Measurements from ENCODE around the gene PDE3B.
"Not testable (repeated sequence)": the region's sequence is repeated elsewhere in the genome, so short reads cannot be mapped to it uniquely, and the experiment has no call there.

PDE3B gene

GRCh38 chr11:14774721-14775120, 131.1 kb downstream of the PDE3B start:
- no peak overlapping the region for H2BK120ac ChIP-seq (ENCODE audit: low read depth, low read length)
- no peak overlapping the region for H2AK5ac ChIP-seq (ENCODE audit: low read length)
- H3K4me3 ChIP-seq (ENCODE audit: low read length) = no peak overlapping the region
- no peaks in the 10 kb centered on the region for H3K36me3 ChIP-seq (ENCODE audit: control insufficient read depth, insufficient read depth, low read length)
- no peak overlapping the region for H3K9ac ChIP-seq (ENCODE audit: low read length)
- H3K56ac ChIP-seq (ENCODE audit: low read length) = no peak overlapping the region
- no peak overlapping the region for H2BK5ac ChIP-seq (ENCODE audit: low read length)
- H2BK15ac ChIP-seq (replicated peaks; ENCODE audit: low read depth) = no peak overlapping the region
- H3K79me1 ChIP-seq (ENCODE audit: low read length) = no peaks in the 10 kb centered on the region
- WGBS (ENCODE audit: extremely low coverage, insufficient coverage, low lambda C conversion rate) = 100% methylated on average over 1 of the region's 3 CpGs
- H3K79me2 ChIP-seq (ENCODE audit: control insufficient read depth, insufficient read depth, low read length) = no peaks in the 10 kb centered on the region
- no peak overlapping the region for H3K23ac ChIP-seq (ENCODE audit: low read length)
- peak; percentile 34 for DNase-seq
- no peak overlapping the region for H4K5ac ChIP-seq (ENCODE audit: low read length)
- no peaks in the 10 kb centered on the region for H3K4me1 ChIP-seq (ENCODE audit: control insufficient read depth, low read depth, low read length)
- H3K27ac ChIP-seq (ENCODE audit: low read depth, low read length) = no peak overlapping the region
- H3K27me3 ChIP-seq (ENCODE audit: insufficient read depth, low read length, poor library complexity) = no peaks in the 10 kb centered on the region
- no peak overlapping the region for H3K4me2 ChIP-seq (ENCODE audit: low read length)
- no peak overlapping the region for H3K4ac ChIP-seq (ENCODE audit: low read depth, low read length)
- H3K18ac ChIP-seq (ENCODE audit: low read length) = no peak overlapping the region
- H4K8ac ChIP-seq (ENCODE audit: low read depth, low read length) = no peak overlapping the region

DNA sequence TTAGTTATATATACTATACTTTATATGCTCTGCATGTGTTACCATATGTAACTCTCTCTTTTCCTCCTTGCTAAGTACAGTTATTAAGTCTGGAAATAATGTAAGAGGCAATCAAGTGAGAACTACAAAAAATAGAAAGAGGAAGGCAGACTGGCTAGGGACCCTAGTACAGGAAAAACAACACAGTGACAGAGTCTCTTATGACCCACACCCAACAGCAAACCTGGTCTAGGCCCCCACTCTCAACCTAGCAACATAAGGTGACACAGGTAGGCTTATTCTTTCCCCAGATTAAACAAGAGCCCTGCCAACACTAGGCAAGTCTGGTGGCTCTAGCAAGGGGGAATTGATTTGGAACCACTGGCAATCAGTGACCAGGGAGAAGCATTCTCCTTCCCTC, 132.3 kb downstream of the PDE3B start:
- DNase-seq = no peak

GRCh38 chr11:14778460-14778859, 134.9 kb downstream of the PDE3B start:
- H2AK5ac ChIP-seq (ENCODE audit: low read length); H3K36me3 ChIP-seq (ENCODE audit: control insufficient read depth, insufficient read depth, low read length); H4K8ac ChIP-seq (ENCODE audit: low read depth, low read length); H3K27ac ChIP-seq (ENCODE audit: low read depth, low read length); H3K18ac ChIP-seq (ENCODE audit: low read length); DNase-seq; H3K23ac ChIP-seq (ENCODE audit: low read length); H2BK15ac ChIP-seq (replicated peaks; ENCODE audit: low read depth); H3K56ac ChIP-seq (ENCODE audit: low read length); H2BK5ac ChIP-seq (ENCODE audit: low read length); H3K79me2 ChIP-seq (ENCODE audit: control insufficient read depth, insufficient read depth, low read length); H3K27me3 ChIP-seq (ENCODE audit: insufficient read depth, low read length, poor library complexity); H3K9ac ChIP-seq (ENCODE audit: low read length); H3K4me3 ChIP-seq (ENCODE audit: low read length); H4K5ac ChIP-seq (ENCODE audit: low read length); H3K79me1 ChIP-seq (ENCODE audit: low read length); H3K4me2 ChIP-seq (ENCODE audit: low read length); H3K4me1 ChIP-seq (ENCODE audit: control insufficient read depth, low read depth, low read length); H2BK120ac ChIP-seq (ENCODE audit: low read depth, low read length); H3K4ac ChIP-seq (ENCODE audit: low read depth, low read length): not testable (repeated sequence)
- WGBS (ENCODE audit: extremely low coverage, insufficient coverage, low lambda C conversion rate) = no CpG with 5 or more reads among the region's 8 CpGs

More for the DNA sequence above, 132.3 kb downstream of the PDE3B start:
- H3K23ac ChIP-seq (ENCODE audit: low read length) = no peak overlapping the region
- no peaks in the 10 kb centered on the region for H3K79me1 ChIP-seq (ENCODE audit: low read length)
- no peak overlapping the region for H2AK5ac ChIP-seq (ENCODE audit: low read length)
- no peak overlapping the region for H3K9ac ChIP-seq (ENCODE audit: low read length)
- H3K79me2 ChIP-seq (ENCODE audit: control insufficient read depth, insufficient read depth, low read length) = no peaks in the 10 kb centered on the region
- H4K5ac ChIP-seq (ENCODE audit: low read length) = no peak overlapping the region
- no peak overlapping the region for H3K4ac ChIP-seq (ENCODE audit: low read depth, low read length)
- no peak overlapping the region for H2BK15ac ChIP-seq (replicated peaks; ENCODE audit: low read depth)
- no peaks in the 10 kb centered on the region for H3K27me3 ChIP-seq (ENCODE audit: insufficient read depth, low read length, poor library complexity)
- H3K4me3 ChIP-seq (ENCODE audit: low read length) = no peak overlapping the region
- no peak overlapping the region for H3K18ac ChIP-seq (ENCODE audit: low read length)
- H4K8ac ChIP-seq (ENCODE audit: low read depth, low read length) = no peak overlapping the region
- no peak overlapping the region for H3K4me2 ChIP-seq (ENCODE audit: low read length)
- H3K36me3 ChIP-seq (ENCODE audit: control insufficient read depth, insufficient read depth, low read length) = no peaks in the 10 kb centered on the region
- no peak overlapping the region for H3K27ac ChIP-seq (ENCODE audit: low read depth, low read length)
- H3K56ac ChIP-seq (ENCODE audit: low read length) = no peak overlapping the region
- no peak overlapping the region for H2BK120ac ChIP-seq (ENCODE audit: low read depth, low read length)
- H3K4me1 ChIP-seq (ENCODE audit: control insufficient read depth, low read depth, low read length) = no peaks in the 10 kb centered on the region
- no peak overlapping the region for H2BK5ac ChIP-seq (ENCODE audit: low read length)

GRCh38 chr11:14783788-14784187, 140.2 kb downstream of the PDE3B start:
- no CpG with 5 or more reads among the region's 6 CpGs for WGBS (ENCODE audit: extremely low coverage, insufficient coverage, low lambda C conversion rate)
- Histone ChIP-seq H2AK5ac (ENCODE audit: low read length) (no peak overlapping the region), H3K23ac (ENCODE audit: low read length) (no peak overlapping the region), H3K4me3 (ENCODE audit: low read length) (no peak overlapping the region), H4K5ac (ENCODE audit: low read length) (no peak overlapping the region), H3K36me3 (ENCODE audit: control insufficient read depth, insufficient read depth, low read length) (no peaks in the 10 kb centered on the region), H3K4me1 (ENCODE audit: control insufficient read depth, low read depth, low read length) (no peaks in the 10 kb centered on the region), H2BK120ac (ENCODE audit: low read depth, low read length) (no peak overlapping the region), H3K27ac (ENCODE audit: low read depth, low read length) (no peak overlapping the region), H3K27me3 (ENCODE audit: insufficient read depth, low read length, poor library complexity) (no peaks in the 10 kb centered on the region), H3K4ac (ENCODE audit: low read depth, low read length) (no peak overlapping the region), H3K9ac (ENCODE audit: low read length) (no peak overlapping the region), H2BK15ac (replicated peaks; ENCODE audit: low read depth) (no peak overlapping the region), H3K18ac (ENCODE audit: low read length) (no peak overlapping the region), H3K79me2 (ENCODE audit: control insufficient read depth, insufficient read depth, low read length) (no peaks in the 10 kb centered on the region), H3K4me2 (ENCODE audit: low read length) (no peak overlapping the region), H3K56ac (ENCODE audit: low read length) (no peak overlapping the region), H4K8ac (ENCODE audit: low read depth, low read length) (no peak overlapping the region), H3K79me1 (ENCODE audit: low read length) (no peaks in the 10 kb centered on the region), H2BK5ac (ENCODE audit: low read length) (no peak overlapping the region)
- DNase-seq = no peak

DNA sequence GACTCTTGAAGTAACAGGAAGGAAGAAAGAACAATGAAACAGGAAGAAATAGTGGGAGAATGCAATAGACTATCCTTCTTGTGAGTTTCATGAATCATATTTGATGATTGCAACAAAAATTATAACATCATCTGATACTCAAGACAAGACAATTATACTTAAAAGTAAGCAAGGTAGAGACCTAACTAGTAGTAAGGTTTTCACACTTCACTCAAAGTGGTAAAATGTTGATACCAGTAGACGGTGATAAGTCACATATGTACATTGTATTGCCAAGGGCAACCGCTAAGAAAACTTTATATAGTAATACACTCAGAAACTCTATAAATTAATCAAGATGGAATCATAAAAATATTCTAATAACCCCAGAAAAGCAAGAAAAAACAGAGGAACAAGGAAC, 140.6 kb downstream of the PDE3B start:
- no peak for DNase-seq
- no CpG with 5 or more reads among the region's 2 CpGs for WGBS (ENCODE audit: extremely low coverage, insufficient coverage, low lambda C conversion rate)
- H3K18ac ChIP-seq (ENCODE audit: low read length) = no peak overlapping the region

GRCh38 chr11:14789879-14790484, 146.4 kb downstream of the PDE3B start:
- Histone ChIP-seq H3K79me2 (ENCODE audit: control insufficient read depth, insufficient read depth, low read length) (no peaks in the 10 kb centered on the region), H3K9ac (ENCODE audit: low read length) (no peak overlapping the region)
- no peak for DNase-seq

More for the DNA sequence above, 140.6 kb downstream of the PDE3B start:
- Histone ChIP-seq H2BK5ac (ENCODE audit: low read length) (no peak overlapping the region), H2BK15ac (replicated peaks; ENCODE audit: low read depth) (no peak overlapping the region), H3K79me2 (ENCODE audit: control insufficient read depth, insufficient read depth, low read length) (no peaks in the 10 kb centered on the region), H3K4me3 (ENCODE audit: low read length) (no peak overlapping the region), H3K79me1 (ENCODE audit: low read length) (no peaks in the 10 kb centered on the region), H3K4ac (ENCODE audit: low read depth, low read length) (no peak overlapping the region), H4K5ac (ENCODE audit: low read length) (no peak overlapping the region), H3K27ac (ENCODE audit: low read depth, low read length) (no peak overlapping the region), H3K56ac (ENCODE audit: low read length) (no peak overlapping the region), H3K9ac (ENCODE audit: low read length) (no peak overlapping the region), H2AK5ac (ENCODE audit: low read length) (no peak overlapping the region), H4K8ac (ENCODE audit: low read depth, low read length) (no peak overlapping the region), H3K36me3 (ENCODE audit: control insufficient read depth, insufficient read depth, low read length) (no peaks in the 10 kb centered on the region), H3K4me1 (ENCODE audit: control insufficient read depth, low read depth, low read length) (no peaks in the 10 kb centered on the region), H3K4me2 (ENCODE audit: low read length) (no peak overlapping the region), H2BK120ac (ENCODE audit: low read depth, low read length) (no peak overlapping the region), H3K27me3 (ENCODE audit: insufficient read depth, low read length, poor library complexity) (no peaks in the 10 kb centered on the region), H3K23ac (ENCODE audit: low read length) (no peak overlapping the region)

More at GRCh38 chr11:14789879-14790484, 146.4 kb downstream of the PDE3B start:
- Histone ChIP-seq H2BK15ac (replicated peaks; ENCODE audit: low read depth) (no peak overlapping the region), H3K4me1 (ENCODE audit: control insufficient read depth, low read depth, low read length) (no peaks in the 10 kb centered on the region), H2BK5ac (ENCODE audit: low read length) (no peak overlapping the region), H3K27ac (ENCODE audit: low read depth, low read length) (no peak overlapping the region), H3K4me2 (ENCODE audit: low read length) (no peak overlapping the region), H3K4me3 (ENCODE audit: low read length) (no peak overlapping the region), H3K18ac (ENCODE audit: low read length) (no peak overlapping the region), H3K27me3 (ENCODE audit: insufficient read depth, low read length, poor library complexity) (no peaks in the 10 kb centered on the region), H3K36me3 (ENCODE audit: control insufficient read depth, insufficient read depth, low read length) (no peaks in the 10 kb centered on the region), H2AK5ac (ENCODE audit: low read length) (no peak overlapping the region), H3K56ac (ENCODE audit: low read length) (no peak overlapping the region), H4K5ac (ENCODE audit: low read length) (no peak overlapping the region), H3K23ac (ENCODE audit: low read length) (no peak overlapping the region), H3K79me1 (ENCODE audit: low read length) (no peaks in the 10 kb centered on the region), H3K4ac (ENCODE audit: low read depth, low read length) (no peak overlapping the region), H4K8ac (ENCODE audit: low read depth, low read length) (no peak overlapping the region), H2BK120ac (ENCODE audit: low read depth, low read length) (no peak overlapping the region)

All from mesendoderm (in vitro differentiated cells).